Breast epithelium (tissue), 3 donors: ENCODE data around the gene KDM4B.

Experiments used
- POLR2A ChIP-seq: fragments of 450-650 bp; IDR thresholded peaks from one replicate; pipeline ENCODE4 v1.6.1; 2016; ENCODE audit warnings: antibody characterized with exemption, mild to moderate bottlenecking, moderate library complexity
- POLR2AphosphoS5 ChIP-seq, 3 donors: sonication (generic); formaldehyde crosslinking; IDR thresholded peaks; one replicate each; pipeline ENCODE4 v1.6.1; 2017; ENCODE audit warnings: antibody characterized with exemption in 3 of 3
- TF ChIP-seq, protein P1 (sequence below), 3 donors: fragments of 450-650 bp; IDR thresholded peaks; one replicate each; pipeline ENCODE4 v1.5.1; 2016 to 2017; ENCODE audit warnings: antibody characterized with exemption in 3 of 3, mild to moderate bottlenecking in 3 of 3, moderate library complexity in 3 of 3

DNA sequence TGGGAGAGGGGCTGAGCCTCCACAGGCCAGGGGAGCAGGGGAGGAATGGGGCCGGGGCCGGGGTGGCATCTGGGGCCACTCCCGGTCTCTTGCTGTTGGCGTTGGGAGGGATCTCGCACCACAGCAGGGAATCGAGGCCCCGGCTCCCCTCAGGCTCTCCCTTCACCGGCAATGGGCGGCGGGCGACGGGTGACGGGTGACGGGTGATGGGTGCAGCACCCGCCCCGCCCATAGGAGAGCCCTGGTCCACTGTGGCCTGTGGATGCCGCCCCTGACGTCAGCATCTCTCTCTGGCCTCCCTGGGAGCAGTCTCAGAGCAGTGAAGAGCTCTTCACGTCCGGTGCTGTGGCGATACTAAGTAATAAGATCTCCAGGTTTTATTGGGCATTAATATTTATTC lies 133.6 kb downstream of the KDM4B start:
- TF ChIP-seq, protein P1, sequence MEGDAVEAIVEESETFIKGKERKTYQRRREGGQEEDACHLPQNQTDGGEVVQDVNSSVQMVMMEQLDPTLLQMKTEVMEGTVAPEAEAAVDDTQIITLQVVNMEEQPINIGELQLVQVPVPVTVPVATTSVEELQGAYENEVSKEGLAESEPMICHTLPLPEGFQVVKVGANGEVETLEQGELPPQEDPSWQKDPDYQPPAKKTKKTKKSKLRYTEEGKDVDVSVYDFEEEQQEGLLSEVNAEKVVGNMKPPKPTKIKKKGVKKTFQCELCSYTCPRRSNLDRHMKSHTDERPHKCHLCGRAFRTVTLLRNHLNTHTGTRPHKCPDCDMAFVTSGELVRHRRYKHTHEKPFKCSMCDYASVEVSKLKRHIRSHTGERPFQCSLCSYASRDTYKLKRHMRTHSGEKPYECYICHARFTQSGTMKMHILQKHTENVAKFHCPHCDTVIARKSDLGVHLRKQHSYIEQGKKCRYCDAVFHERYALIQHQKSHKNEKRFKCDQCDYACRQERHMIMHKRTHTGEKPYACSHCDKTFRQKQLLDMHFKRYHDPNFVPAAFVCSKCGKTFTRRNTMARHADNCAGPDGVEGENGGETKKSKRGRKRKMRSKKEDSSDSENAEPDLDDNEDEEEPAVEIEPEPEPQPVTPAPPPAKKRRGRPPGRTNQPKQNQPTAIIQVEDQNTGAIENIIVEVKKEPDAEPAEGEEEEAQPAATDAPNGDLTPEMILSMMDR (IDR thresholded peaks at IDR 0.05): no peak
- TF ChIP-seq POLR2A (no peak), POLR2AphosphoS5 (IDR thresholded peaks at IDR 0.05) (no peak)
